Measurements from ENCODE around the gene CXCL1.

The CXCL1 gene

GRCh38 chr4:73916172-73916925 is 47.2 kb downstream of the CXCL1 start:
- H3K79me2 ChIP-seq (ENCODE audit: insufficient read depth, low read length), result no peaks in the 10 kb centered on the region
- no peaks in the 10 kb centered on the region for H3K36me3 ChIP-seq (ENCODE audit: insufficient read depth, low read length)
- H3K4me1 ChIP-seq (ENCODE audit: insufficient read depth, low read length), result no peaks in the 10 kb centered on the region
- H3K4me2 ChIP-seq (ENCODE audit: insufficient read depth, low read length), result no peak overlapping the region
- no peak overlapping the region for H3K4me3 ChIP-seq (ENCODE audit: low read depth in 1 of 2, low read length in 2 of 2)
- H3K27ac ChIP-seq (ENCODE audit: low read length), result no peak overlapping the region
- no peak overlapping the region for H2AFZ ChIP-seq (ENCODE audit: low read depth, low read length)
- DNase-seq, result no peak
- no peaks in the 10 kb centered on the region for H4K20me1 ChIP-seq (ENCODE audit: insufficient read depth, low read length)
- no peak for ATAC-seq (ENCODE audit: insufficient read depth, low read depth)
- no peak overlapping the region for H3K9ac ChIP-seq (ENCODE audit: low read depth, low read length)
- H3K9me3 ChIP-seq (ENCODE audit: insufficient read depth, low read length, severe bottlenecking), result no peaks in the 10 kb centered on the region
- no peak for TF ChIP-seq EZH2 (IDR thresholded peaks at IDR 0.05; ENCODE audit: borderline replicate concordance, low read depth, low read length, severe bottlenecking)
- TF ChIP-seq CTCF (IDR thresholded peaks at IDR 0.05; ENCODE audit: borderline replicate concordance, extremely low read depth, low read length, poor library complexity, severe bottlenecking), result no peak
- H3K27me3 ChIP-seq (ENCODE audit: insufficient read depth, low read length, poor library complexity), result no peaks in the 10 kb centered on the region

GRCh38 chr4:73917081-73917501 is 47.9 kb downstream of the CXCL1 start:
- H3K9ac ChIP-seq (ENCODE audit: low read depth, low read length), result no peak overlapping the region
- no peak overlapping the region for H3K4me3 ChIP-seq (ENCODE audit: low read depth in 1 of 2, low read length in 2 of 2)
- no peak overlapping the region for H3K4me2 ChIP-seq (ENCODE audit: insufficient read depth, low read length)
- ATAC-seq (ENCODE audit: insufficient read depth, low read depth) (no peak), DNase-seq (no peak)
- no peaks in the 10 kb centered on the region for H3K27me3 ChIP-seq (ENCODE audit: insufficient read depth, low read length, poor library complexity)
- H3K9me3 ChIP-seq (ENCODE audit: insufficient read depth, low read length, severe bottlenecking), result no peaks in the 10 kb centered on the region
- no peak for TF ChIP-seq EZH2 (IDR thresholded peaks at IDR 0.05; ENCODE audit: borderline replicate concordance, low read depth, low read length, severe bottlenecking)
- no peak for TF ChIP-seq CTCF (IDR thresholded peaks at IDR 0.05; ENCODE audit: borderline replicate concordance, extremely low read depth, low read length, poor library complexity, severe bottlenecking)
- no peaks in the 10 kb centered on the region for H3K36me3 ChIP-seq (ENCODE audit: insufficient read depth, low read length)
- no peaks in the 10 kb centered on the region for H3K79me2 ChIP-seq (ENCODE audit: insufficient read depth, low read length)
- H3K4me1 ChIP-seq (ENCODE audit: insufficient read depth, low read length), result no peaks in the 10 kb centered on the region
- no peak overlapping the region for H3K27ac ChIP-seq (ENCODE audit: low read length)
- H2AFZ ChIP-seq (ENCODE audit: low read depth, low read length), result no peak overlapping the region
- no peaks in the 10 kb centered on the region for H4K20me1 ChIP-seq (ENCODE audit: insufficient read depth, low read length)

- H3K4me1 ChIP-seq (ENCODE audit: insufficient read depth, low read length), result no peaks in the 10 kb centered on the region
- H3K4me3 ChIP-seq (ENCODE audit: low read depth in 1 of 2, low read length in 2 of 2), result no peak overlapping the region
- TF ChIP-seq CTCF (IDR thresholded peaks at IDR 0.05; ENCODE audit: borderline replicate concordance, extremely low read depth, low read length, poor library complexity, severe bottlenecking) (no peak), EZH2 (IDR thresholded peaks at IDR 0.05; ENCODE audit: borderline replicate concordance, low read depth, low read length, severe bottlenecking) (no peak)
- H3K36me3 ChIP-seq (ENCODE audit: insufficient read depth, low read length), result no peaks in the 10 kb centered on the region
- no peak overlapping the region for H3K27ac ChIP-seq (ENCODE audit: low read length)
- H3K4me2 ChIP-seq (ENCODE audit: insufficient read depth, low read length), result no peak overlapping the region
- no peaks in the 10 kb centered on the region for H3K27me3 ChIP-seq (ENCODE audit: insufficient read depth, low read length, poor library complexity)
- no peaks in the 10 kb centered on the region for H3K79me2 ChIP-seq (ENCODE audit: insufficient read depth, low read length)
- no peak for DNase-seq
- H4K20me1 ChIP-seq (ENCODE audit: insufficient read depth, low read length), result no peaks in the 10 kb centered on the region
- no peak overlapping the region for H3K9ac ChIP-seq (ENCODE audit: low read depth, low read length)
- H2AFZ ChIP-seq (ENCODE audit: low read depth, low read length), result no peak overlapping the region
- no peak for ATAC-seq (ENCODE audit: insufficient read depth, low read depth)
- H3K9me3 ChIP-seq (ENCODE audit: insufficient read depth, low read length, severe bottlenecking), result no peaks in the 10 kb centered on the region
Observed at GRCh38 chr4:73918058-73918457, 48.9 kb downstream of the CXCL1 start.
